ENCODE results near the gene IL17F. TPM values are rescaled to one million over a fixed set of nuclear protein-coding genes. Genes with fewer than 3 reads are reported as not detected.

Gene IL17F
- total and polyA plus RNA-seq, 2 of the 8 experiments (the other 6 are each of a cell fraction or from before 2014, with no cell fraction given), result 0.08 TPM; not detected in 1

- Histone ChIP-seq H3K23me2 (ENCODE audit: low read depth, low read length) (no peaks in the 10 kb centered on the region), H3K4ac (replicated peaks; ENCODE audit: insufficient read length, low read depth, low read length) (no peak overlapping the region), H3K4me2 (ENCODE audit: insufficient read depth in 1 of 2, low read depth in 2 of 2, low read length in 2 of 2) (no peak overlapping the region), H3K23ac (ENCODE audit: insufficient read length) (no peak overlapping the region), H3K18ac (ENCODE audit: extremely low read depth, low read length) (no peak overlapping the region), H3K36me3 (ENCODE audit: control insufficient read depth in 2 of 4, insufficient read depth in 4 of 4, low read length in 3 of 4) (no peaks in the 10 kb centered on the region), H4K20me1 (replicated peaks in 1 of 2; ENCODE audit: control insufficient read depth in 1 of 2, insufficient read depth in 2 of 2, low read length in 2 of 2) (no peaks in the 10 kb centered on the region), H3K27me3 (replicated peaks in 1 of 4; ENCODE audit: control insufficient read depth in 3 of 4, extremely low read depth in 1 of 4, insufficient read depth in 3 of 4, low read length in 3 of 4) (no peaks in the 10 kb centered on the region), H4K8ac (ENCODE audit: extremely low read depth, insufficient read depth, low read length) (no peak overlapping the region), H3K14ac (ENCODE audit: insufficient read length) (no peak overlapping the region), H3K9me3 (ENCODE audit: insufficient read depth in 2 of 2, low read depth in 1 of 2, low read length in 1 of 2) (no peaks in the 10 kb centered on the region), H4K5ac (ENCODE audit: insufficient read length, low read depth, low read length) (no peak overlapping the region), H2BK15ac (ENCODE audit: low read length) (no peak overlapping the region), H2AFZ (ENCODE audit: low read length) (no peak overlapping the region), H3K79me2 (ENCODE audit: control insufficient read depth in 1 of 2, insufficient read depth in 2 of 2, low read length in 2 of 2) (no peaks in the 10 kb centered on the region), H3K56ac (replicated peaks; ENCODE audit: insufficient read length, low read depth, low read length) (no peak overlapping the region), H2BK5ac (ENCODE audit: low read depth, low read length) (no peak overlapping the region), H3K9ac (replicated peaks in 1 of 4; ENCODE audit: extremely low read depth in 1 of 4, low read depth in 3 of 4, low read length in 3 of 4) (no peak overlapping the region), H2BK20ac (ENCODE audit: low read length) (no peak overlapping the region), H4K91ac (replicated peaks; ENCODE audit: insufficient read length, low read length) (no peak overlapping the region), H3K4me3 (ENCODE audit: extremely low read depth in 1 of 4, insufficient read depth in 2 of 4, low read depth in 3 of 4, low read length in 4 of 4) (no peak overlapping the region), H2BK120ac (replicated peaks; ENCODE audit: low read depth, low read length) (no peak overlapping the region), H3K79me1 (ENCODE audit: low read depth, low read length) (no peaks in the 10 kb centered on the region), H3K27ac (ENCODE audit: low read depth, low read length) (no peak overlapping the region), H3K4me1 (replicated peaks in 1 of 4; ENCODE audit: control insufficient read depth in 3 of 4, insufficient read depth in 4 of 4, low read length in 3 of 4) (no peaks in the 10 kb centered on the region), H2AK5ac (ENCODE audit: low read depth, low read length) (no peak overlapping the region), H2BK12ac (ENCODE audit: low read depth, low read length) (no peak overlapping the region)
- ChIA-PET CTCF (ENCODE audit: partially characterized antibody) (interaction anchor here (3.6 kb wide), 1 partner anchor 36 kb away, joined by 15 read pairs; no protein-coding TSS in a partner anchor), POLR2A (ENCODE audit: partially characterized antibody) (no interaction called here)
- TF ChIP-seq HDAC6 (IDR thresholded peaks at IDR 0.05; ENCODE audit: low read depth, low read length) (no peak), BACH1 (IDR thresholded peaks at IDR 0.05; ENCODE audit: low read length) (no peak), KDM1A (IDR thresholded peaks at IDR 0.05; ENCODE audit: borderline replicate concordance, low read length) (no peak), RFX5 (IDR thresholded peaks at IDR 0.05; ENCODE audit: borderline replicate concordance, low read depth, low read length) (no peak)
- DNase-seq (ENCODE audit: low read depth in 1 of 2, low spot score in 2 of 2) (no peak), FAIRE-seq (no peak)
- 86% methylated on average over 1 of the region's 1 CpG; no CpG with 5 or more reads in 1 of the 2 experiments for WGBS, 2 experiments (ENCODE audit: extremely low coverage in 1 of 2, insufficient coverage in 1 of 2, insufficient read length in 1 of 2, insufficient replicate concordance in 2 of 2, low coverage in 1 of 2, low lambda C conversion rate in 2 of 2, missing lambda C conversion rate in 1 of 2)
Measured at GRCh38 chr6:52227495-52227894, 16.8 kb downstream of the IL17F start.
